DOHH2 (cell line): ENCODE results near the gene NRXN3.

Experiments
- H3F3A ChIP-seq: fragments of 200-600 bp; sonication (generic), shearing (Covaris generic); 2 replicates; pipeline ENCODE4 v1.6.0; 2016; ENCODE audit warnings: antibody characterized with exemption, mild to moderate bottlenecking; ENCODE audit not compliant: control insufficient read depth, insufficient read depth
- H3K27ac ChIP-seq: fragments of 200-600 bp; sonication (generic); 2 replicates; pipeline ENCODE4 v1.5.1; 2014; ENCODE audit warnings: low read depth, mild to moderate bottlenecking, low read length, moderate library complexity
- H3K27me3 ChIP-seq: fragments of 200-600 bp; sonication (generic); 2 replicates; pipeline ENCODE4 v1.6.1; 2014; ENCODE audit warnings: mild to moderate bottlenecking, low read length, mixed read lengths; ENCODE audit not compliant: control insufficient read depth
- H3K36me3 ChIP-seq: fragments of 200-600 bp; sonication (generic); 2 replicates; pipeline ENCODE4 v1.6.1; 2014; ENCODE audit warnings: mild to moderate bottlenecking, low read length, moderate library complexity, mixed read lengths; ENCODE audit not compliant: control insufficient read depth
- H3K4me1 ChIP-seq: fragments of 200-600 bp; sonication (generic); 2 replicates; pipeline ENCODE4 v1.6.1; 2014; ENCODE audit warnings: mild to moderate bottlenecking, low read length, mixed read lengths; ENCODE audit not compliant: control insufficient read depth
- H3K4me2 ChIP-seq: fragments of 200-600 bp; sonication (generic); 2 replicates; pipeline ENCODE4 v1.6.0; 2014; ENCODE audit warnings: mild to moderate bottlenecking, low read length, moderate library complexity
- H3K4me3 ChIP-seq: fragments of 200-600 bp; sonication (generic); 2 replicates; pipeline ENCODE4 v1.5.1; 2014; ENCODE audit warnings: mild to moderate bottlenecking, low read length, mixed read lengths
- H3K79me2 ChIP-seq: fragments of 200-600 bp; sonication (generic); 2 replicates; pipeline ENCODE4 v1.6.1; 2014; ENCODE audit warnings: mild to moderate bottlenecking, low read length, mixed read lengths; ENCODE audit not compliant: control insufficient read depth
- H3K9me2 ChIP-seq: fragments of 200-600 bp; sonication (generic); replicated peaks from 2 replicates; pipeline ENCODE4 v1.6.1; 2014; ENCODE audit warnings: mild to moderate bottlenecking, low read length, mixed read lengths; ENCODE audit not compliant: control insufficient read depth
- H3K9me3 ChIP-seq: fragments of 200-600 bp; sonication (generic); 2 replicates; pipeline ENCODE4 v1.6.1; 2014; ENCODE audit warnings: antibody characterized with exemption, low read length, mixed read lengths; ENCODE audit not compliant: control insufficient read depth, insufficient read depth
- H4K20me1 ChIP-seq: fragments of 200-600 bp; sonication (generic); 2 replicates; pipeline ENCODE4 v1.6.0; 2014; ENCODE audit warnings: low read depth, mild to moderate bottlenecking, antibody characterized with exemption, low read length, moderate library complexity; ENCODE audit not compliant: control insufficient read depth, insufficient read depth
- EZH2phosphoT487 ChIP-seq: fragments of 200-600 bp; sonication (generic); IDR thresholded peaks from 2 replicates; pipeline ENCODE4 v1.6.1; 2017; ENCODE audit warnings: borderline replicate concordance, mild to moderate bottlenecking, antibody characterized with exemption, low read length, moderate library complexity, mixed read lengths
- TF ChIP-seq, protein P1 (sequence below): fragments of 200-600 bp; sonication (generic); IDR thresholded peaks from one replicate; pipeline ENCODE4 v1.5.1; 2014; ENCODE audit warnings: antibody characterized with exemption, mild to moderate bottlenecking, low read depth, low read length; ENCODE audit not compliant: poor library complexity, severe bottlenecking

The NRXN3 gene

DNA sequence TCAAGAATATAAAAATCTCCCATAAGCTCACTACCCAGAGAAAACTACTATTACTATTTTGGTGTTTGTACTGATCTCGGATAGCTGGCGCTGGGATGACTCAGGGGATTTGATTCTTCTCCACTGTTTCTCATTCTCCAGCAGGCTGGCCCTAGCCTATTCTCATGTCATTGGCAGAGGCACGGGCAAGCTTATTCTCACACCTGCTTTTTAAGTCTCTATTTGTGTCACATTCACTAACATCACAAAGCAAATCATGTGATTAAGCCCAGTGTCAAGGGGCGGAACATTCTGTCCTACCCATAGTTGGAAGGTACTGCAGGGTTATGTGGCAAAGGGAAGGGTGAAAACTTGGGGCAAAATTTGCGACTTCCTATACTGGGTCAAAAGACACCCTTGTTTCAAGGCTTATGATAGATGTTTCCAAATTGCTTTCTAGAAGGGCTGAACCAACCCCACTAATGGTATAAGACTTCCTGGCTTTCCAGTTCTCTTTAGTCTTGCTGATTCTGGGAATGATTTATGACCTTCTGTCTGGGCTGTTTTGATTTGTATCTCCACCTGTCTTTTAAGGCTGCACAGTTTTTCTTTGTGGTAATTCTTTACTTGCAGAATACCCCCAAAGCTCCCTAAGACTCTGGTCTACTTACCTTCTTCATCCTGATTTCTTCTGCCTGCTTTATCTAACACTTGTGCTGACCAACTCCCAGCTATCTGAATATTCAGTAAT is 406.4 kb downstream of the NRXN3 start:
- Histone ChIP-seq H3K4me2 (no peak overlapping the region), H3K4me1 (no peaks in the 10 kb centered on the region), H4K20me1 (no peaks in the 10 kb centered on the region), H3F3A (no peaks in the 10 kb centered on the region), H3K36me3 (no peaks in the 10 kb centered on the region), H3K27me3 (no peaks in the 10 kb centered on the region), H3K9me3 (peaks cover 15% of the 10 kb centered on the region; the same call in 1 of the 2 replicates), H3K27ac (no peak overlapping the region), H3K4me3 (no peak overlapping the region), H3K79me2 (no peaks in the 10 kb centered on the region), H3K9me2 (no peaks in the 10 kb centered on the region)
- TF ChIP-seq, protein P1, sequence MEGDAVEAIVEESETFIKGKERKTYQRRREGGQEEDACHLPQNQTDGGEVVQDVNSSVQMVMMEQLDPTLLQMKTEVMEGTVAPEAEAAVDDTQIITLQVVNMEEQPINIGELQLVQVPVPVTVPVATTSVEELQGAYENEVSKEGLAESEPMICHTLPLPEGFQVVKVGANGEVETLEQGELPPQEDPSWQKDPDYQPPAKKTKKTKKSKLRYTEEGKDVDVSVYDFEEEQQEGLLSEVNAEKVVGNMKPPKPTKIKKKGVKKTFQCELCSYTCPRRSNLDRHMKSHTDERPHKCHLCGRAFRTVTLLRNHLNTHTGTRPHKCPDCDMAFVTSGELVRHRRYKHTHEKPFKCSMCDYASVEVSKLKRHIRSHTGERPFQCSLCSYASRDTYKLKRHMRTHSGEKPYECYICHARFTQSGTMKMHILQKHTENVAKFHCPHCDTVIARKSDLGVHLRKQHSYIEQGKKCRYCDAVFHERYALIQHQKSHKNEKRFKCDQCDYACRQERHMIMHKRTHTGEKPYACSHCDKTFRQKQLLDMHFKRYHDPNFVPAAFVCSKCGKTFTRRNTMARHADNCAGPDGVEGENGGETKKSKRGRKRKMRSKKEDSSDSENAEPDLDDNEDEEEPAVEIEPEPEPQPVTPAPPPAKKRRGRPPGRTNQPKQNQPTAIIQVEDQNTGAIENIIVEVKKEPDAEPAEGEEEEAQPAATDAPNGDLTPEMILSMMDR, result no peak

DNA sequence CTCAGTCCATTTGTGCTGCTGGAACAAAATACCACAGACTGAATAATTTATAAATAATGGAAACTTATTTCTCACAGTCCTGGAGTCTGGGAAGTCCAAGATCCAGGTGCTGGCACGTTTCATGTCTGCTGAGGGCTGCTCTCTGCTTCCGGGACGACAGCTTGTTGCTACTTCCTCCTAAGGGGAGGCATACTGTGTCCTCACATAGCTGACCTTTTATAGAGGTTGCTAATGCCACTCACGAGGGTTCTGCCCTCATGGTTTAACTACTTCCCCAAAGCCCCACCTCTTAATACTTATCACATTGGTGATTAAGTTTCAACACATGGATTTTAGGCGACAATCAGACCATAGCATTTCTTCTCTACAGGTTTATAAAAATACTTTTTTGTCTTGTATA is 411.1 kb downstream of the NRXN3 start:
- H3K4me2 ChIP-seq, result no peak overlapping the region
- no peaks in the 10 kb centered on the region for H3K79me2 ChIP-seq
- no peaks in the 10 kb centered on the region for H3K9me2 ChIP-seq
- no peak for TF ChIP-seq EZH2phosphoT487
- TF ChIP-seq, protein P1, result no peak
- no peak overlapping the region for H3K4me3 ChIP-seq
- no peak overlapping the region for H3K27ac ChIP-seq
- H3K27me3 ChIP-seq, result no peaks in the 10 kb centered on the region
- H4K20me1 ChIP-seq, result no peaks in the 10 kb centered on the region
- no peaks in the 10 kb centered on the region for H3K4me1 ChIP-seq
- no peaks in the 10 kb centered on the region for H3K9me3 ChIP-seq
- H3K36me3 ChIP-seq, result no peaks in the 10 kb centered on the region
- H3F3A ChIP-seq, result no peaks in the 10 kb centered on the region

- no peaks in the 10 kb centered on the region for H3K27me3 ChIP-seq
- no peaks in the 10 kb centered on the region for H3K4me1 ChIP-seq
- no peaks in the 10 kb centered on the region for H3K79me2 ChIP-seq
- no peak overlapping the region for H3K27ac ChIP-seq
- H3K9me3 ChIP-seq, result no peaks in the 10 kb centered on the region
- TF ChIP-seq, protein P1, result no peak
- TF ChIP-seq EZH2phosphoT487, result no peak
- no peaks in the 10 kb centered on the region for H3K9me2 ChIP-seq
- no peak overlapping the region for H3K4me3 ChIP-seq
- no peaks in the 10 kb centered on the region for H4K20me1 ChIP-seq
- H3K4me2 ChIP-seq, result no peak overlapping the region
- no peaks in the 10 kb centered on the region for H3K36me3 ChIP-seq
- no peaks in the 10 kb centered on the region for H3F3A ChIP-seq
Observed at GRCh38 chr14:78586681-78587080, 416.5 kb downstream of the NRXN3 start.
